HG03196 (cell line): ENCODE results near the gene NOS1.
"Not testable (repeated sequence)": the region's sequence is repeated elsewhere in the genome, so short reads cannot be mapped to it uniquely, and the experiment has no call there.

Experiments used
- ATAC-seq: cut with Tn5 transposase; IDR thresholded peaks from one replicate; pipeline ENCODE4 v1.9.1; 2021; ENCODE audit not compliant: unreplicated experiment

The NOS1 gene

GRCh38 chr12:117273091-117273490 lies 88.3 kb downstream of the NOS1 start:
- ATAC-seq: no peak

- ATAC-seq: no peak
Observed at GRCh38 chr12:117272690-117273089, 88.7 kb downstream of the NOS1 start.

- ATAC-seq: no peak
Observed at GRCh38 chr12:117262749-117263148, 98.7 kb downstream of the NOS1 start.

GRCh38 chr12:117261247-117261646 lies 100.2 kb downstream of the NOS1 start:
- ATAC-seq: no peak

GRCh38 chr12:117255386-117255785 lies 106.0 kb downstream of the NOS1 start:
- no peak for ATAC-seq

GRCh38 chr12:117243488-117243887 lies 117.9 kb downstream of the NOS1 start:
- ATAC-seq: no peak

GRCh38 chr12:117241697-117242096 lies 119.7 kb downstream of the NOS1 start:
- ATAC-seq: no peak

GRCh38 chr12:117240081-117240755 lies 121.2 kb downstream of the NOS1 start:
- ATAC-seq: no peak

GRCh38 chr12:117236456-117237001 lies 124.9 kb downstream of the NOS1 start:
- no peak for ATAC-seq

GRCh38 chr12:117235261-117235660 lies 126.2 kb downstream of the NOS1 start:
- ATAC-seq: no peak

- ATAC-seq: no peak
Observed at GRCh38 chr12:117234441-117234840, 127.0 kb downstream of the NOS1 start.

- ATAC-seq: no peak
Observed at GRCh38 chr12:117231750-117232149, 129.7 kb downstream of the NOS1 start.

GRCh38 chr12:117228239-117228638 lies 133.2 kb downstream of the NOS1 start:
- no peak for ATAC-seq

GRCh38 chr12:117227000-117227653 lies 134.3 kb downstream of the NOS1 start:
- no peak for ATAC-seq

GRCh38 chr12:117226505-117226904 lies 134.9 kb downstream of the NOS1 start:
- no peak for ATAC-seq

GRCh38 chr12:117225179-117225578 lies 136.2 kb downstream of the NOS1 start:
- ATAC-seq: no peak

- ATAC-seq: not testable (repeated sequence)
Observed at GRCh38 chr12:117220947-117221346, 140.5 kb downstream of the NOS1 start.

- ATAC-seq: no peak
Observed at GRCh38 chr12:117218149-117218548, 143.3 kb downstream of the NOS1 start.

GRCh38 chr12:117216686-117217085 lies 144.7 kb downstream of the NOS1 start:
- ATAC-seq: no peak

- ATAC-seq: no peak
Observed at GRCh38 chr12:117214797-117215196, 146.6 kb downstream of the NOS1 start.

- no peak for ATAC-seq
Observed at GRCh38 chr12:117213295-117213808, 148.1 kb downstream of the NOS1 start.

GRCh38 chr12:117212563-117213190 lies 148.7 kb downstream of the NOS1 start:
- no peak for ATAC-seq
